ENCODE results near the gene RHO. TPM values are rescaled to one million over a fixed set of nuclear protein-coding genes. Genes with fewer than 3 reads are reported as not detected.

The RHO gene
- total RNA-seq, 1 donor from 2014 or later, result not detected

- Histone ChIP-seq H3K27me3 (ENCODE audit: low read depth) (no peaks in the 10 kb centered on the region), H3K9me3 (replicated peaks) (no peaks in the 10 kb centered on the region), H3K27ac (replicated peaks) (no peak overlapping the region), H3K36me3 (peaks cover 11% of the 10 kb centered on the region), H3K4me3 (no peak overlapping the region), H3K4me1 (no peaks in the 10 kb centered on the region)
- TF ChIP-seq CTCF (IDR thresholded peaks at IDR 0.05; ENCODE audit: borderline replicate concordance), result no peak
- intact Hi-C loops (cut with micrococcal nuclease), result no loop called here
- DNase-seq, result no peak
Observed at GRCh38 chr3:129522953-129523352, 5.5 kb upstream of the RHO start.

DNA sequence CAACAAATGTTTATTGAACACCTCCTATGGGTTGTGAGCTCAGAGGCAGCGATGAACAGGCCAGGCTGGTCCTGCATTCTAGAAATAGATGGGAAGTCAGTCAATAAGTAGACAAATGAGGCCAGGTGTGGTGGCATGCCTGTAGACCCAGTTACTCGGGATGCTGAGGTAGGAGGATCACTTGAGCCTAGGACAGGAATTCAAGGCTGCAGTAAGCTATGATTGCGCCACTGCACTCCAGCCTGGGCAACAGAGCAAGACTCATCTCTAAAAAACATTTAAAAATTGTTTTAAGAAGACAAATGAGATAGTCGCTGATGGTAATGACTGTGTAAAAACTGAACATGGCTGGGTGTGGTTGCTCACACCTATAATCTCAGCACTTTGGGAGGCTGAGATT is 4.4 kb upstream of the RHO start:
- Histone ChIP-seq H3K4me3 (no peak overlapping the region), H3K27ac (replicated peaks) (no peak overlapping the region), H3K27me3 (ENCODE audit: low read depth) (no peaks in the 10 kb centered on the region), H3K9me3 (replicated peaks) (no peaks in the 10 kb centered on the region), H3K36me3 (peaks cover 2% of the 10 kb centered on the region), H3K4me1 (no peaks in the 10 kb centered on the region)
- no peak for TF ChIP-seq CTCF (IDR thresholded peaks at IDR 0.05; ENCODE audit: borderline replicate concordance)
- no peak for DNase-seq
- intact Hi-C loops (cut with micrococcal nuclease), result no loop called here

DNA sequence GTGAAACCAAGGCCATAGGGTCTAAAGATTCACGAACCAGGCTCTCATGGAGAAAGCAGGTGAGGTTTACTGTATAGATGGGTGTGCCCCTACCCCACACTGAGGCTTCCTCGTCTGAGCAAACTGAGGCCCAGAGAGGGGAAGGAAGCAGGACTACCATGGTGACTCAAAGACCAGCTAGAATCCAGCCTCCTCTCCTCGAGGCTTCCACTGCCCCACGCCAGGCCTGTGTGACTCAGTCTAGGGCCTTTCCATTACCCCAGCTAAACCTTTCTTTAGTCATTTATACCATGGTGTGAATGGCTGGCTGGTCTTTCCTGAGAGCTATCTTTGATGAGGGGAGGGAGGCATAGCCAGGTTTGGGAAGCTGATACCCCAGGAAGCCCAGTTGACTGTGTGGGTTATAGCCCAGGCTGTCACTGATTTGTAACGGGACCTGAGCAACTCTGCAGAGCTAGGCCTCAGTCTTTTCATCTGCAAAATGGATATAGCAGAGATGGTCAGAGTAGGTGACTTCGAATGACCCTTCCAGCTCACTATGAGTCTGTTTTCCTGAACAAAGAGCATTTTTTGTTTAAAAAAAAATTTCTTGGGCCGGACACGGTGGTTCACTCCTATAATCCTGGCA is 3.0 kb upstream of the RHO start:
- no peak for TF ChIP-seq CTCF (IDR thresholded peaks at IDR 0.05; ENCODE audit: borderline replicate concordance)
- Histone ChIP-seq H3K9me3 (replicated peaks) (no peaks in the 10 kb centered on the region), H3K4me3 (no peak overlapping the region), H3K4me1 (peaks cover 10% of the 10 kb centered on the region), H3K27ac (replicated peaks) (no peak overlapping the region), H3K36me3 (no peaks in the 10 kb centered on the region), H3K27me3 (ENCODE audit: low read depth) (no peaks in the 10 kb centered on the region)
- intact Hi-C loops (cut with micrococcal nuclease), result no loop called here
- DNase-seq, result no peak

DNA sequence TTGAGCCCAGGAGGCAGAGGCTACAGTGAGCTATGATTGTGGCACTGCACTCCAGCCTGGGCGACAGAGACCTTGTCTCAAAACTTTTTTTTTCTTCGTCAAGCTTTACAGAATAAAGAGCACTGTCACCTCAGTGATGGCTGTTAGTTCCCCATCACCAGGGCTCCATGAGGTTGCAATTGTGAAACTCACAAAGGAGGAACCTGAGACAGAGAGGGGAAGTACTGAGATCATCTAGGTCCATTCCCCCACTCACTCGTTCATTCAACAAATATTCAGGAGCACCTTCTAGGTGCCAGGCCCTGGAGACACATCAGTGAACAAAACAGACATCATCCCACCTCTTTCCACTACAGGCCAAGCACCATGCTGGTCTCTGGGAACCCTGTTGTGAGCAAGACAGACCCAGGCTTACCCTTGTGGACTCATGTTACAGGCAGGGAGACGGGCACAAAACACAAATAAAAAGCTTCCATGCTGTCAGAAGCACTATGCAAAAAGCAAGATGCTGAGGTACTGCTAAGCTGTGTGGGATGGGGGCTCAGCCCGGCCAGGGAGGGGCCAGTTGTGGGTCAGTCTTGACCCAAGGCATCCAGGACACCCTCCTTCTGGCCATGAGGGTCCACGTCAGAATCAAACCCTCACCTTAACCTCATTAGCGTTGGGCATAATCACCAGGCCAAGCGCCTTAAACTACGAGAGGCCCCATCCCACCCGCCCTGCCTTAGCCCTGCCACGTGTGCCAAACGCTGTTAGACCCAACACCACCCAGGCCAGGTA is 2.1 kb upstream of the RHO start:
- Histone ChIP-seq H3K4me1 (peaks cover 10% of the 10 kb centered on the region), H3K27me3 (ENCODE audit: low read depth) (no peaks in the 10 kb centered on the region), H3K36me3 (no peaks in the 10 kb centered on the region), H3K4me3 (no peak overlapping the region), H3K27ac (replicated peaks) (no peak overlapping the region), H3K9me3 (replicated peaks) (no peaks in the 10 kb centered on the region)
- TF ChIP-seq CTCF (IDR thresholded peaks at IDR 0.05; ENCODE audit: borderline replicate concordance), result no peak
- intact Hi-C loops (cut with micrococcal nuclease), result no loop called here
- DNase-seq, result no peak

- no peak for TF ChIP-seq CTCF (IDR thresholded peaks at IDR 0.05; ENCODE audit: borderline replicate concordance)
- Histone ChIP-seq H3K9me3 (replicated peaks) (no peaks in the 10 kb centered on the region), H3K4me3 (no peak overlapping the region), H3K4me1 (peaks cover 10% of the 10 kb centered on the region), H3K27me3 (ENCODE audit: low read depth) (no peaks in the 10 kb centered on the region), H3K36me3 (no peaks in the 10 kb centered on the region), H3K27ac (replicated peaks) (no peak overlapping the region)
- intact Hi-C loops (cut with micrococcal nuclease), result no loop called here
- DNase-seq, result no peak
Observed at GRCh38 chr3:129527262-129527661, 1.2 kb upstream of the RHO start.
